ENCODE measurements around the gene RAB10. TPM values are rescaled to one million over a fixed set of nuclear protein-coding genes. Genes with fewer than 3 reads are reported as not detected.
"Not testable (repeated sequence)": the region's sequence is repeated elsewhere in the genome, so short reads cannot be mapped to it uniquely, and the experiment has no call there.

RAB10 gene
- total and polyA plus RNA-seq, 4 donors: 26.6 to 52.2 (median 41.6) TPM

DNA sequence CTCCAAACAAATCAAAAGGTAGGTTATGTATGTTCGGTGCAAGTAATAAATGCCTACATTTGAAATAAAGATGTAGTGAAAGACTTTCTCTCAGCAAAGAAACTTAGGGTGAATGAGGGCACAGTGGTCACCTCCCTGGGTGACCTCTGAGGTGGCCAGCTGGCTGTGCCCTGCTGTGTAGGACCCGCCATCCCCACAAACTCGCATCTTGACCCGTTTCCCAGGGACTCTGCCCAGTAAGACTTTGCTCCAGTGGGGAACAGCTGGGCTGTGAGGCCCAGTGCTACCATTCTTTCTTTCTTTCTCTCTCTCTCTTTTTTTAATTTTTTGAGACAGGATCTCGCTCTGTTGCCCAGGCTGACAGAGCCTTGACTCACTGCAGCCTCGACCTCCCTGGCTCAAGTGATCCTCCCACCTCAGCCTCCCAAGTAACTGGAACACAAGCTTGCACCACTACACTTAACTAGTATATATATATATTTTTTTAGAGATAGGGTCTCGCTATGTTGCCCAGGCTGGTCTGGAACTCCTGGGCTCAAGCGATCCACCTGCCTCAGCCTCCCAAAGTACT lies 130.8 kb downstream of the RAB10 start:
- peaks cover 0 to 2% (median 0%) of the 10 kb centered on the region in 4 donors for H3K4me1 ChIP-seq (ENCODE audit: control insufficient read depth in 4 of 4, insufficient read depth in 4 of 4, low read length in 3 of 4)
- 82% methylated on average over 8 of the region's 8 CpGs for WGBS
- no peak for DNase-seq (ENCODE audit: low spot score)
- H3K27me3 ChIP-seq (ENCODE audit: control insufficient read depth in 4 of 4, insufficient read depth in 4 of 4, low read length in 3 of 4): no peaks in the 10 kb centered on the region
- H3K36me3 ChIP-seq (ENCODE audit: control insufficient read depth in 4 of 4, insufficient read depth in 3 of 4, low read depth in 1 of 4, low read length in 3 of 4): no peaks in the 10 kb centered on the region
- H3K9ac ChIP-seq (ENCODE audit: low read depth in 1 of 2, low read length in 2 of 2): no peak overlapping the region
- H3K9me3 ChIP-seq (ENCODE audit: control insufficient read depth in 4 of 4, low read length in 3 of 4): no peaks in the 10 kb centered on the region
- TF ChIP-seq FOXA2 (IDR thresholded peaks at IDR 0.05) (no peak), SP1 (IDR thresholded peaks at IDR 0.05) (no peak), HNF4G (IDR thresholded peaks at IDR 0.05) (no peak), GABPA (IDR thresholded peaks at IDR 0.05 in 1 of 2, conservative IDR thresholded peaks at IDR 0.05 in 1 of 2) (no peak), YY1 (IDR thresholded peaks at IDR 0.05) (peak; percentile 3)
- TF ChIP-seq, protein P1, sequence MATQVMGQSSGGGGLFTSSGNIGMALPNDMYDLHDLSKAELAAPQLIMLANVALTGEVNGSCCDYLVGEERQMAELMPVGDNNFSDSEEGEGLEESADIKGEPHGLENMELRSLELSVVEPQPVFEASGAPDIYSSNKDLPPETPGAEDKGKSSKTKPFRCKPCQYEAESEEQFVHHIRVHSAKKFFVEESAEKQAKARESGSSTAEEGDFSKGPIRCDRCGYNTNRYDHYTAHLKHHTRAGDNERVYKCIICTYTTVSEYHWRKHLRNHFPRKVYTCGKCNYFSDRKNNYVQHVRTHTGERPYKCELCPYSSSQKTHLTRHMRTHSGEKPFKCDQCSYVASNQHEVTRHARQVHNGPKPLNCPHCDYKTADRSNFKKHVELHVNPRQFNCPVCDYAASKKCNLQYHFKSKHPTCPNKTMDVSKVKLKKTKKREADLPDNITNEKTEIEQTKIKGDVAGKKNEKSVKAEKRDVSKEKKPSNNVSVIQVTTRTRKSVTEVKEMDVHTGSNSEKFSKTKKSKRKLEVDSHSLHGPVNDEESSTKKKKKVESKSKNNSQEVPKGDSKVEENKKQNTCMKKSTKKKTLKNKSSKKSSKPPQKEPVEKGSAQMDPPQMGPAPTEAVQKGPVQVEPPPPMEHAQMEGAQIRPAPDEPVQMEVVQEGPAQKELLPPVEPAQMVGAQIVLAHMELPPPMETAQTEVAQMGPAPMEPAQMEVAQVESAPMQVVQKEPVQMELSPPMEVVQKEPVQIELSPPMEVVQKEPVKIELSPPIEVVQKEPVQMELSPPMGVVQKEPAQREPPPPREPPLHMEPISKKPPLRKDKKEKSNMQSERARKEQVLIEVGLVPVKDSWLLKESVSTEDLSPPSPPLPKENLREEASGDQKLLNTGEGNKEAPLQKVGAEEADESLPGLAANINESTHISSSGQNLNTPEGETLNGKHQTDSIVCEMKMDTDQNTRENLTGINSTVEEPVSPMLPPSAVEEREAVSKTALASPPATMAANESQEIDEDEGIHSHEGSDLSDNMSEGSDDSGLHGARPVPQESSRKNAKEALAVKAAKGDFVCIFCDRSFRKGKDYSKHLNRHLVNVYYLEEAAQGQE (IDR thresholded peaks at IDR 0.05): no peak
- no peak overlapping the region for H3K27ac ChIP-seq (ENCODE audit: low read depth in 1 of 2, low read length in 2 of 2)
- H3K4me3 ChIP-seq (ENCODE audit: low read depth in 1 of 3, low read length in 3 of 3): no peak overlapping the region

DNA sequence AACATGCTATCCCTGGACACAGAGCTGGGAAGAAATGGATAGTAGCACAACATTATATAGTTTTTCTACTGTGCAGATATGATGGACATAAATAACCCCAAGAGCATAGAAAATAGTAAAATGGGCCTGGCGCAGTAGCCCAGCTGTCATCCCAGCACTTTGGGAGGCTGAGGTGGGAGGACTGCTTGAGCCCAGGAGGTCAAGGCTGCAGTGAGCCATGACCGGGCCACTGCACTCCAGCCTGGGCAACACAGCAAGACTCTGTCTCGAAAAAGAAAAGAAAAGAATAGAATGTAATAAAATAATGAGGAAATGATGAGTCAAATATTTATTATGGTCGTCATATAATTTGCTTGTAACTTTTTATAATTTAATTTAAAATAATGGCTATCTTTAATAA lies 131.5 kb downstream of the RAB10 start:
- no peaks in the 10 kb centered on the region for H3K9me3 ChIP-seq (ENCODE audit: control insufficient read depth in 4 of 4, low read length in 3 of 4)
- TF ChIP-seq FOXA2 (IDR thresholded peaks at IDR 0.05) (no peak), HNF4G (IDR thresholded peaks at IDR 0.05) (no peak), RXRA (IDR thresholded peaks at IDR 0.05) (no peak), HNF4A (conservative IDR thresholded peaks at IDR 0.05) (no peak), GABPA (IDR thresholded peaks at IDR 0.05 in 1 of 2, conservative IDR thresholded peaks at IDR 0.05 in 1 of 2) (no peak), NR2F2 (IDR thresholded peaks at IDR 0.05) (no peak), SP1 (IDR thresholded peaks at IDR 0.05) (no peak), YY1 (IDR thresholded peaks at IDR 0.05) (no peak), FOXA1 (IDR thresholded peaks at IDR 0.05) (no peak), JUND (IDR thresholded peaks at IDR 0.05) (no peak), EGR1 (IDR thresholded peaks at IDR 0.05; ENCODE audit: low read depth in 2 of 2) (no peak), RAD21 (IDR thresholded peaks at IDR 0.05) (no peak)
- TF ChIP-seq, protein P2, sequence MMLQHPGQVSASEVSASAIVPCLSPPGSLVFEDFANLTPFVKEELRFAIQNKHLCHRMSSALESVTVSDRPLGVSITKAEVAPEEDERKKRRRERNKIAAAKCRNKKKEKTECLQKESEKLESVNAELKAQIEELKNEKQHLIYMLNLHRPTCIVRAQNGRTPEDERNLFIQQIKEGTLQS (IDR thresholded peaks at IDR 0.05): no peak
- TF ChIP-seq, protein P3, sequence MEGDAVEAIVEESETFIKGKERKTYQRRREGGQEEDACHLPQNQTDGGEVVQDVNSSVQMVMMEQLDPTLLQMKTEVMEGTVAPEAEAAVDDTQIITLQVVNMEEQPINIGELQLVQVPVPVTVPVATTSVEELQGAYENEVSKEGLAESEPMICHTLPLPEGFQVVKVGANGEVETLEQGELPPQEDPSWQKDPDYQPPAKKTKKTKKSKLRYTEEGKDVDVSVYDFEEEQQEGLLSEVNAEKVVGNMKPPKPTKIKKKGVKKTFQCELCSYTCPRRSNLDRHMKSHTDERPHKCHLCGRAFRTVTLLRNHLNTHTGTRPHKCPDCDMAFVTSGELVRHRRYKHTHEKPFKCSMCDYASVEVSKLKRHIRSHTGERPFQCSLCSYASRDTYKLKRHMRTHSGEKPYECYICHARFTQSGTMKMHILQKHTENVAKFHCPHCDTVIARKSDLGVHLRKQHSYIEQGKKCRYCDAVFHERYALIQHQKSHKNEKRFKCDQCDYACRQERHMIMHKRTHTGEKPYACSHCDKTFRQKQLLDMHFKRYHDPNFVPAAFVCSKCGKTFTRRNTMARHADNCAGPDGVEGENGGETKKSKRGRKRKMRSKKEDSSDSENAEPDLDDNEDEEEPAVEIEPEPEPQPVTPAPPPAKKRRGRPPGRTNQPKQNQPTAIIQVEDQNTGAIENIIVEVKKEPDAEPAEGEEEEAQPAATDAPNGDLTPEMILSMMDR (IDR thresholded peaks at IDR 0.05; ENCODE audit: low read depth, low read length, missing input control): no peak
- TF ChIP-seq, protein P4, sequence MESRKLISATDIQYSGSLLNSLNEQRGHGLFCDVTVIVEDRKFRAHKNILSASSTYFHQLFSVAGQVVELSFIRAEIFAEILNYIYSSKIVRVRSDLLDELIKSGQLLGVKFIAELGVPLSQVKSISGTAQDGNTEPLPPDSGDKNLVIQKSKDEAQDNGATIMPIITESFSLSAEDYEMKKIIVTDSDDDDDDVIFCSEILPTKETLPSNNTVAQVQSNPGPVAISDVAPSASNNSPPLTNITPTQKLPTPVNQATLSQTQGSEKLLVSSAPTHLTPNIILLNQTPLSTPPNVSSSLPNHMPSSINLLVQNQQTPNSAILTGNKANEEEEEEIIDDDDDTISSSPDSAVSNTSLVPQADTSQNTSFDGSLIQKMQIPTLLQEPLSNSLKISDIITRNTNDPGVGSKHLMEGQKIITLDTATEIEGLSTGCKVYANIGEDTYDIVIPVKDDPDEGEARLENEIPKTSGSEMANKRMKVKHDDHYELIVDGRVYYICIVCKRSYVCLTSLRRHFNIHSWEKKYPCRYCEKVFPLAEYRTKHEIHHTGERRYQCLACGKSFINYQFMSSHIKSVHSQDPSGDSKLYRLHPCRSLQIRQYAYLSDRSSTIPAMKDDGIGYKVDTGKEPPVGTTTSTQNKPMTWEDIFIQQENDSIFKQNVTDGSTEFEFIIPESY (IDR thresholded peaks at IDR 0.05): no peak
- TF ChIP-seq, protein P5, sequence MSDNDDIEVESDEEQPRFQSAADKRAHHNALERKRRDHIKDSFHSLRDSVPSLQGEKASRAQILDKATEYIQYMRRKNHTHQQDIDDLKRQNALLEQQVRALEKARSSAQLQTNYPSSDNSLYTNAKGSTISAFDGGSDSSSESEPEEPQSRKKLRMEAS (IDR thresholded peaks at IDR 0.05): no peak
- TF ChIP-seq, protein P1 (IDR thresholded peaks at IDR 0.05): no peak
- H3K36me3 ChIP-seq (ENCODE audit: control insufficient read depth in 4 of 4, insufficient read depth in 3 of 4, low read depth in 1 of 4, low read length in 3 of 4): no peaks in the 10 kb centered on the region
- H3K27me3 ChIP-seq (ENCODE audit: control insufficient read depth in 4 of 4, insufficient read depth in 4 of 4, low read length in 3 of 4): no peaks in the 10 kb centered on the region
- DNase-seq (ENCODE audit: low spot score): no peak
- WGBS: 95% methylated on average over 4 of the region's 4 CpGs
- peaks cover 0 to 2% (median 0%) of the 10 kb centered on the region in 4 donors for H3K4me1 ChIP-seq (ENCODE audit: control insufficient read depth in 4 of 4, insufficient read depth in 4 of 4, low read length in 3 of 4)
- no peak overlapping the region for H3K27ac ChIP-seq (ENCODE audit: low read depth in 1 of 2, low read length in 2 of 2)
- H3K9ac ChIP-seq (ENCODE audit: low read depth in 1 of 2, low read length in 2 of 2): no peak overlapping the region
- no peak overlapping the region for H3K4me3 ChIP-seq (ENCODE audit: low read depth in 1 of 3, low read length in 3 of 3)

DNA sequence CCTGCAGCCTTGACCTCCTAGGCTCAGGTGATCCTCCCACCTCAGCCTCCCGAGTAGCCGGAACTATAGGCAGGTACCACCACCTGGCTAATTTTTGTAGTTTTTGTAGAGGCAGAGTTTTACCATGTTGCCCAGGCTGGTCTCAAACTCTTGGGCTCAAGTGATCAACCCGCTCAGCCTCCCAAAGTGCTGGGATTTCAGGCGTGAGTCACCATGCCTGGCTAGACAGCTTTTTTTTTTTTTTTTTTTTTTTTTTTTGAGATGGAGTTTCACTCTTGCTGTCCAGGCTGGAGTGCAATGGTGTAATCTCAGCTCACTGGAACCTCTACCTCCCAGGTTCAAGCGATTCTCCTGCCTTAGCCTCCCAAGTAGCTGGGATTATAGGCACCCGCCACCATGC lies 132.7 kb downstream of the RAB10 start:
- H3K4me1 ChIP-seq (ENCODE audit: control insufficient read depth in 4 of 4, insufficient read depth in 4 of 4, low read length in 3 of 4); DNase-seq (ENCODE audit: low spot score); H3K4me3 ChIP-seq (ENCODE audit: low read depth in 1 of 3, low read length in 3 of 3); H3K9me3 ChIP-seq (ENCODE audit: control insufficient read depth in 4 of 4, low read length in 3 of 4); H3K27me3 ChIP-seq (ENCODE audit: control insufficient read depth in 4 of 4, insufficient read depth in 4 of 4, low read length in 3 of 4); H3K27ac ChIP-seq (ENCODE audit: low read depth in 1 of 2, low read length in 2 of 2); H3K9ac ChIP-seq (ENCODE audit: low read depth in 1 of 2, low read length in 2 of 2); H3K36me3 ChIP-seq (ENCODE audit: control insufficient read depth in 4 of 4, insufficient read depth in 3 of 4, low read depth in 1 of 4, low read length in 3 of 4): not testable (repeated sequence)
- WGBS: 93% methylated on average over 6 of the region's 6 CpGs

Data from liver (tissue), 9 donors.